HG03066 (cell line): Measurements from ENCODE around the gene GLIS1.
"Not testable (repeated sequence)": the region's sequence is repeated elsewhere in the genome, so short reads cannot be mapped to it uniquely, and the experiment has no call there.

ENCODE experiments used
- ATAC-seq: cut with Tn5 transposase; IDR thresholded peaks from one replicate; pipeline ENCODE4 v1.9.1; 2021; ENCODE audit warnings: low read depth; ENCODE audit not compliant: unreplicated experiment

GLIS1 gene

GRCh38 chr1:53572065-53572814, 166.7 kb downstream of the GLIS1 start:
- ATAC-seq: no peak

DNA sequence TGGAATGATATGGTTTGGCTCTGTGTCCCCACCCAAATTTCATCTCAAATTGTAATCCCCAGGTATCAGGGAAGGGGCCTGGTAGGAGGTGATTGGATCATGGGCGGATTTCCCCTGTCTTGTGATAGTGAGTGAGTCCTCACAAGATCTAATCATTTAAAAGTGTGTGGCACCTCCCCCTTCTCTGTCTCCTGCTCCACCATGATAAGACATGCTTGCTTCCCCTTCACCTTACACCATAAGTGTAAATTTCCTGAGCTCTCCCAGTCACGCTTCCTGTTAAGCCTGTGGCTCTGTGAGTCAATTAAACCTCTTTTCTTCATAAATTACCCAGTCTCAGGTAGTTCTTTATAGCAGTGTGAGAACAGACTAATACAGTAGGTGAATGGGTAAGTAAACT, 170.4 kb downstream of the GLIS1 start:
- ATAC-seq: no peak

DNA sequence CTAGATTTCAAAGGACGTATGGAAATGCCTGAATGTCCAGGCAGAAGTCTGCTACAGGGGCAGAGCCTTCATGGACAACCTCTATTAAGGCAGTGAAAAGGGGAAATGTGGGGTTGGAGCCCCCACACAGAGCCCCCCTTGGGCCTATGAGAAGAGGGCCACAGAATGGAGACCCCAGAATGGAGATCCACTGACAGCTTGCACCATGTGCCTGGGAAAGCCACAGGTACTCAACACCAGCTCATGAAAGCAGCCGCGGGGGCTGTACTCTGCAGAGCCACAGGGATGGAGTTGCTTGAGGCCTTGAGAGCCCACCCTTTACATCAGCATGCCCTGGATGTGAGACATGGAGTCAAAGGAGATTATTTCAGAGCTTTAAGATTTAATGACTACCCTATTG, 171.1 kb downstream of the GLIS1 start:
- ATAC-seq: no peak

- ATAC-seq: no peak
These were observed 171.5 kb downstream of the GLIS1 start for GRCh38 chr1:53567450-53567849.

DNA sequence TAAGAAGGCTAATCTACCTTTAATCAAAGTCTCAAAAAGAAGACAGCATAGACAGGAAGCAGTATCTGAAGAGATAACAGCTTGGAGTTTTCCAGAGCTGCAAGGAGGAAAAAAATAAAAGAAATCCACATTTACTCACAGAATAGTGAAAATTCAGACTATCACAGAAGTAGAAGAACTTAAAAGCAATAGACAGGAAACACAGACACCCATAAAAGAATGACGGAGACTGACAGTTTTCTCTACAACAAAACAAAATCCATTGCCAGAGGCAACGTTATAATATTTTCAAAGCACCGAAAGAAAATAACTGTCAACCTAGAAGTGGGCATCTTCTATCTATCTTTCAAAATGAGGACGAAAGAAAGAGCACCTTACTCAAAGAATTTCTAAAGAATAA, 175.4 kb downstream of the GLIS1 start:
- no peak for ATAC-seq

- no peak for ATAC-seq
These were observed 176.0 kb downstream of the GLIS1 start for GRCh38 chr1:53562981-53563379.

GRCh38 chr1:53562291-53562980, 176.5 kb downstream of the GLIS1 start:
- no peak for ATAC-seq

DNA sequence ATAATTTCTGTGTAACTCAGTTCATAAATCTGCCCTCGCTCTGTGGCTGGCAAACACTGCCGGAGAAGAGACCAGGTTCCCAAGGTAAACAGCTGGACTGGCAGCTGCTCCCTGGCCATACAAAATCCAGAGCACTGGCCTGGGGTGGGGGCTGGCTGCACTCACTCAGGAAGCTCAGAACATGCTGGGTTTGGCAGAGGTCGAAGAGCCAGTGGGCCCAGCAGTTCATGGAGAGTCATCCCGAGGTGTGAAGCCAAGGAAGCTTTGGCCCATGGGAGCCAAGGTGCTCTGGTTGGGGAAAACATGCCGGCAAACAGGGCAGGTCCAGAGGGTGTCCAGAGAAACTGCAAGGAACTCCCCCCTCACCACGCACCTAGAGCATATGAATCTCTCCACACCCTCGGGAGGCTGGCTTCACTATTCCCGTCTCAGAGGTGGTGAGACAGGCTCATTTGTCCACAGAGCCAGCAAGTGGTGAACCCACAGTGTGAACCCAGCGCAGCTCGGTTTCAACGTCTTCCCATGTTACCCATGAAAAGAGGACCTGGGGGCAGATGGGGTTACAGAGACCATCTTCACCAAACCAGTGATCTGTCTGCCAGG, 177.4 kb downstream of the GLIS1 start:
- ATAC-seq: no peak

- no peak for ATAC-seq
These were observed 178.1 kb downstream of the GLIS1 start for GRCh38 chr1:53560581-53561502.

- ATAC-seq: no peak
These were observed 178.9 kb downstream of the GLIS1 start for GRCh38 chr1:53559854-53560580.

GRCh38 chr1:53559391-53559815, 179.6 kb downstream of the GLIS1 start:
- no peak for ATAC-seq

- no peak for ATAC-seq
These were observed 180.1 kb downstream of the GLIS1 start for GRCh38 chr1:53558739-53559315.

DNA sequence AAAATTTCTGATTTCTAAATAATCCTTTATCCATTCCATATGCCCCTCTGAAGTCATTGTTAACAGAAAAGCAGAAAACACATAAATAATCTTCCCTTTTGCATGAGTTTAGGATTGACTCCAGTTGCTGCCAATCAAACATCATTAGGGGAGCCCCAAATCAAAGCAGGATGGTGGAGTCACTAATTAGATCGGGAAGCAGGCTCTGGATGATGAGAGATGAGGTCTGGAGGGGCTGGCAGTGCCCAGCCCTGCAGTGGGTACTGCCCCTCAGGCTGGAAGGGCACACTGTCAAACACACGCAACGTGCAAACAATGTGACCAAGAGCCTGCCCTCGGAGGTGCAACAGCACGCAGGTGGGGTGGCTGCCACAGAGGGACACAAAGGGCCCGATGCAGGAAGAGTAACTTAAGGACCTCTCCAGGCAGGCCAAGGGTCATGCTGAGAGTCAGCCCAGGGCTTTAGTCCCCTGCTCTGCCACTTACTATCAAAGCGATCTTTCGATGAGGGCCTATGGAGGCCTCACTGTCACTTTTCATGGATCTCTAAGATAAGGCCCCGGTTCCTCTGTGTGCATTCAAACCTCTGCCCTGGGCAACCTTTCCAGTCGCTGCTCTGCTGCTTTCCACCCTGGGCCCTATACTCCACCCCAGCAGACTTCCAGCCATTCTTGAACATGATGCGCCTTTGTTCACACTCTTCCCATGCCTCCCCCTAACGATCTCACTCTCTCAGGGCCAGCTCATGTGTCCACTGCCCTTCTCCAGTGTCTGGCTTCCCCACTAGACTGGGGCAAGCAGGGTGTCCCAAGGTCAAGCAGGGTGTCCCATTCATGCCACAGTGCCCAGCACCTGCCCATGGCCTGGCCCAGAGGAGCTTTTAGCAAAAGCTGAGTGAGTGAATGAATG, 180.9 kb downstream of the GLIS1 start:
- ATAC-seq: no peak

- no peak for ATAC-seq
These were observed 181.6 kb downstream of the GLIS1 start for GRCh38 chr1:53557369-53557768.

- no peak for ATAC-seq
These were observed 182.2 kb downstream of the GLIS1 start for GRCh38 chr1:53556657-53557227.

DNA sequence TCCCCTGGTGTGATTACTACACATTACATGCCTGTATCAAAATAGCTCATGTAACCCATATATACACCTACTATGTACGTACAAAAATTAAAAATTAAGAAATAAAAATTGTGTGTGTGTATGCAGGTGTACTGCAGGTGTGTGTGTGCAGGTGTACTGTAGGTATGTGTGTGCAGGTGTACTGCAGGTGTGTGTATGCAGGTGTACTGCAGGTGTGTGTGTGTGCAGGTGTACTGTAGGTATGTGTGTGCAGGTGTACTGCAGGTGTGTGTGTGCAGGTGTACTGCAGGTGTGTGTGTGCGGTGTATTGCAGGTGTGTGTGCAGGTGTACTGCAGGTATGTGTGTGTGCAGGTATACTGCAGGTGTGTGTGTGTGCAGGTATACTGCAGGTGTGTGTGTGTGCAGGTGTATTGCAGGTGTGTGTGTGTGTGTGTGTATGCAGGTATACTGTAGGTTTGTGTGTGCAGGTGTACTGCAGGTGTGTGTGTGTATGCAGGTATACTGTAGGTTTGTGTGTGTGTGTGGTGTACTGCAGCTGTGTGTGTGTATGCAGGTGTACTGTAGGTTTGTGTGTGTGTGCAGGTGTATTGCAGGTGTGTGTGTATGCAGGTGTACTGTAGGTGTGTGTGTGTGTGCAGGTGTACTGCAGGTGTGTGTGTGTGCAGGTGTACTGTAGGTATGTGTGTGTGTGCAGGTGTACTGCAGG, 183.2 kb downstream of the GLIS1 start:
- not testable (repeated sequence) for ATAC-seq

- no peak for ATAC-seq
These were observed 184.2 kb downstream of the GLIS1 start for GRCh38 chr1:53554592-53555305.
